GM23248 (cell line): ENCODE data around the gene SLC39A1.
"Not testable (repeated sequence)": the region's sequence is repeated elsewhere in the genome, so short reads cannot be mapped to it uniquely, and the experiment has no call there.

Experiments
- EZH2 ChIP-seq: fragments of 200-600 bp; sonication (generic); IDR thresholded peaks from 2 replicates; pipeline ENCODE4 v1.6.1; 2018; ENCODE audit warnings: antibody characterized with exemption, mild to moderate bottlenecking; ENCODE audit not compliant: insufficient read depth, poor library complexity, severe bottlenecking
- EZH2phosphoT487 ChIP-seq: fragments of 200-600 bp; sonication (generic); IDR thresholded peaks from 2 replicates; pipeline ENCODE4 v1.6.1; 2018; ENCODE audit warnings: antibody characterized with exemption, moderate library complexity, mild to moderate bottlenecking, low read depth; ENCODE audit not compliant: insufficient read depth

- not testable (repeated sequence) for TF ChIP-seq EZH2, EZH2phosphoT487
Measured at GRCh38 chr1:153996882-153997281, 33.5 kb upstream of the SLC39A1 start.
